ENCODE measurements around the gene CXCR4. TPM values are rescaled to one million over a fixed set of nuclear protein-coding genes. Genes with fewer than 3 reads are reported as not detected.
A peak's percentile ranks its signal among the peaks of the same experiment; 100 is the strongest.

Gene CXCR4
- total RNA-seq, 4 donors from 2014 or later = 3.9 to 10.0 (median 8.3) TPM

- intact Hi-C loops (cut with DNase I; ENCODE audit: low total_unique reads) = no loop called here
- H3K4me3 ChIP-seq (ENCODE audit: low read depth, poor library complexity, severe bottlenecking) = no peak overlapping the region
- no peak for TF ChIP-seq POLR2A (IDR thresholded peaks at IDR 0.05)
- no peak for DNase-seq (ENCODE audit: low spot score in 2 of 2)
- 83 to 89% methylated on average over 3 of the region's 3 CpGs for WGBS, 2 donors
Measured at GRCh38 chr2:136121204-136121910, 3.4 kb upstream of the CXCR4 start.

- intact Hi-C loops (cut with DNase I; ENCODE audit: low total_unique reads) = no loop called here
- 29 to 35% methylated on average over 16 of the region's 16 CpGs for WGBS, 2 donors
- H3K4me3 ChIP-seq (ENCODE audit: low read depth, poor library complexity, severe bottlenecking) = no peak overlapping the region
- TF ChIP-seq POLR2A (IDR thresholded peaks at IDR 0.05) (no peak), CTCF (IDR thresholded peaks at IDR 0.05) (no peak)
- no peak for DNase-seq (ENCODE audit: low spot score in 2 of 2)
Measured at GRCh38 chr2:136119717-136120675, 2.0 kb upstream of the CXCR4 start.

- no peak for TF ChIP-seq POLR2A (IDR thresholded peaks at IDR 0.05)
- TF ChIP-seq CTCF (IDR thresholded peaks at IDR 0.05) = no peak
- H3K4me3 ChIP-seq (ENCODE audit: low read depth, poor library complexity, severe bottlenecking) = peak overlapping the region; percentile 7
- intact Hi-C loops (cut with DNase I; ENCODE audit: low total_unique reads) = no loop called here
- 2% methylated on average over 48 to 49 of the region's 52 CpGs for WGBS, 2 donors
- peak in 1 of 2 donors; percentile 91 for DNase-seq (ENCODE audit: low spot score in 2 of 2)
Measured at GRCh38 chr2:136118819-136119716, 1.1 kb upstream of the CXCR4 start.

- TF ChIP-seq POLR2A (IDR thresholded peaks at IDR 0.05) (no peak), CTCF (IDR thresholded peaks at IDR 0.05) (no peak)
- H3K4me3 ChIP-seq (ENCODE audit: low read depth, poor library complexity, severe bottlenecking) = peak overlapping the region; percentile 7
- intact Hi-C loops (cut with DNase I; ENCODE audit: low total_unique reads) = no loop called here
- 0 to 1% methylated on average over 27 to 34 of the region's 35 CpGs for WGBS, 2 donors
- no peak for DNase-seq (ENCODE audit: low spot score in 2 of 2)
Measured at GRCh38 chr2:136117391-136117841, 533 bp downstream of the CXCR4 start.

GRCh38 chr2:136116813-136117390 is 1.0 kb downstream of the CXCR4 start:
- no peak for DNase-seq (ENCODE audit: low spot score in 2 of 2)
- TF ChIP-seq POLR2A (IDR thresholded peaks at IDR 0.05) = no peak
- no peak for TF ChIP-seq CTCF (IDR thresholded peaks at IDR 0.05)
- WGBS, 2 donors = 1 to 2% methylated on average over 19 to 43 of the region's 57 CpGs
- intact Hi-C loops (cut with DNase I; ENCODE audit: low total_unique reads) = no loop called here
- peak overlapping the region; percentile 5 for H3K4me3 ChIP-seq (ENCODE audit: low read depth, poor library complexity, severe bottlenecking)
